CD4-positive, alpha-beta T cell treated with Interleukin-15 for 1 hour (primary cell): Measurements from ENCODE around the gene CTDSP2.

ENCODE experiments used
- DNase-seq: peaks from one replicate; pipeline ENCODE4 v3.0.0-alpha.2; 2020

CTDSP2 gene

GRCh38 chr12:57813111-57813970 is 33.2 kb downstream of the CTDSP2 start:
- no peak for DNase-seq

DNA sequence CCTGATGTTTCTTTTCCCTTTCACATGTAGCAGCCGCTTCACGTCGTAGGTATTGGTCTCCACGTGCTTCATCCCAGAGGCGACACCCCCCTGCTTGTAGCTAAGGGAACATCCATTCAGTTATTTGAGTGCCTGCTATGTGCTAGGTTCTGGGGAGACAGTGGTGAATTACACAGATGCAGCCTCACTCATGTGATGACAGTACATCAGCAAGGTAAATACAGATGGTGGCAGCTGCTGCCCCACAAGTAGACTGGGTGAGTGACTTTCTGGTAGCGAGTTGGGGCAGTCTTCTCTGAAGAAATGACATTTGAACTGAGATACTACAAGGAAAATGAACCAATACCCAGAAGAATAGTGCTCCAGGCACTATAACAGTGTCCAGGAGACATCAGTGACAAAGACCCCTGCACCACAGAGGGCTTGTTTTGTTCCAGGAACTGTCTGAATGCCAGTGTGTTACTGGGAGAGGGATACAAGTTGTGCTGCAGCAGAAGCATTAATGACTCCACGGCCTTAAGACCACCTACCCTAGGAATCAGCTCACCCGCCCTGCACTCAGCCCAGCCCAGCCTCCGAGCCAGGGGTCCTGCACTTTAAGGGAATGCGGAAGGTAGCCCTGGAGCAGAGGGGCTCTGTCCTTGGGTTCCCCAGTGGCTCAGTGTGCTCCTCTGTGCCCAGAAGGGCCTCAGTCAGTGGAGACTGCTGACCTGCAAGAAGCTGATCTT is 35.3 kb downstream of the CTDSP2 start:
- no peak for DNase-seq

GRCh38 chr12:57810450-57810849 is 36.1 kb downstream of the CTDSP2 start:
- no peak for DNase-seq

DNA sequence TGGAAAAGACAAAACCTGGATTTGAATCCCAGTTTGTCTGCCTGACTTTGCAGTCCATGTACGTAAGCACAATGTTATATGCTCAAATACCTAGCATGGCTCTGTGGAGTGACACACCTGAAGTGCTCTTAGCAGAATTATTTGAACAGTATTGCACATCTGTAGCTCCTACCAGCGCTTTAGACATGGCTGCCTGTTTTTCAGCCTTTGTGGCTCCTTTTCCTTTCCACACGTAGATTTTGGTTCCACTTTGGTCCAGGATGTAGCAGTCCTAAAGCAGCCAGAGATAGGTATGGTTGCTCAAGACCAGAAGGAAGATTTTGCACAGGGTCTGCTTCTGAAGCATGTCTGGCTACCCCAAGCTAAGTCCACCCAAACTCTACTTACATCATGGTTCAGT is 37.1 kb downstream of the CTDSP2 start:
- no peak for DNase-seq

DNA sequence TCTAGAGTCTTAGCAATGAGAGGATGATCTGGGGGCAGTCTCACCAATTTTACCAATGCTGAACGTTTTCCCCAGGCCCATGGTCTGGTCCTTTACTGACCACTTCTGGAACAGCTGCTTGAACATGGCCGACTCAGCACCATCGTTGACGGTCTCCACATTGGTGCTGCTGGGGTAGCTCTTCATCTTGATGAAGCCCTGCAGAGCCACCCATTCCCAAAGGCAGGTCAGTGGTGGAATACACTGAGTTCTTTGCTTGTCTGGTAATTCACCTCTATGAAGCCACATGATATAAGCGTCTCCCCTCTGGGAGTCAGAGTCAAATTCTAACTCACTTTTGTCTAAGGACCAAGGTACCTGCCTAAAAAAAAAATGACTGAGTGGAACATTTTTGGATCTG is 38.2 kb downstream of the CTDSP2 start:
- DNase-seq = no peak

DNA sequence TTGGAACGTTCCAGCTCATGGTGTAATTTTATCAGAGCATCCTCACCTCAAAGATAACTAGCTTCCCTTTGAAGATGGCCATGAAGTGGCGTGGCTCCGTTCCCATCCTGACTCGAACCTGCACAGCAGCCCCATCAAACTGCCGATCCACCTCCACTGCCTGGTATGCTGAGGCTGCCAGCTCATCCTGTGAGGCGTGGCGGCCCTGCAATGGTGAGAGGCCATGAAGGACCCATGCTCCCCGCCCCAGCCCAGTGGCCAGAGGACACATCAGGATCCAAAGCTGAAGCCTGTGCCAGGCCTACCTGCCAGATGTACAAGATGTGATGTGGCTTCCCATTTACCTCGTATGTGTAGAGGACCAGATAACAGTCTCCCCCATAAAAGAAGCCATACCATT is 39.2 kb downstream of the CTDSP2 start:
- no peak for DNase-seq

- no peak for DNase-seq
Measured at GRCh38 chr12:57806677-57807076, 39.9 kb downstream of the CTDSP2 start.

GRCh38 chr12:57803319-57803893 is 43.1 kb downstream of the CTDSP2 start:
- DNase-seq = no peak

- DNase-seq = no peak
Measured at GRCh38 chr12:57802607-57803006, 43.9 kb downstream of the CTDSP2 start.

DNA sequence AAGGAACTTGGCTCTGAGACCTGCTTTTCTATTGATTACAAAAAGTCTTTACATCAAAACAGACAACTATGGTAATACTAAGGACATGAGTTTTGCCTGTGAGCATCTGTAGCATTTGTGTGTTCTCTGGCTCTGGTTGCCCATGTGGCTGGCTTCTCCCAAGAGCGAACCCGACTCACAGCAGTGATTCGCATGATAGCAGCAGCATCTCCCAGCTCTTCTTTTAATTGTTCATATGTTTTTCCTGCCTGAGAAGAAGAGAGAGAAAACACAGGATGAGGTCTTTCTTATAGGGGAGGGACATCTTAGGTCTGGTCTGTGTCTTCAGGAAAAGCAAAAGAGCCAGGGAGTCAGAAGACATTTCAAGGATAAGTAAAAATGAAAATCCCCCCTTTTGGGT is 45.6 kb downstream of the CTDSP2 start:
- DNase-seq = no peak

DNA sequence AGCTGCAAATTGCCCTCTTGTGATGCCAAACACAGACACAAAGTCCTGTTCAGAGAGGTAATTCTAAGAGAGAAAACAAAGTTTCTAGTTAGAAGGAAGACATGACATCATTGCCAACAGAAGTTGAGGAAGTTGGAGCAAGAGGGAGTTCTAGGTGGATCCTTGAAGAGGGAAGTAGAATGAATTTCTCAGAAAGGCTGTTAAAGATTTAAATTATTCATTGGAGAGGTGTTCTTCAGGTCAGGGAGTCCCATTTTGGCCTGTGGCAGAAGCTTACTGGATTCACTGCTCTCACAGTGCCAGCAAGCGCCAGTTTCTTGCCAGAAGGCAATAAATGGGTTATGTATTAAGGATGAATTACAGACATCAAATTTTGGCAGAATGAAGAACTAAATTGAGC is 48.6 kb downstream of the CTDSP2 start:
- no peak for DNase-seq

- no peak for DNase-seq
Measured at GRCh38 chr12:57796996-57797395, 49.5 kb downstream of the CTDSP2 start.

DNA sequence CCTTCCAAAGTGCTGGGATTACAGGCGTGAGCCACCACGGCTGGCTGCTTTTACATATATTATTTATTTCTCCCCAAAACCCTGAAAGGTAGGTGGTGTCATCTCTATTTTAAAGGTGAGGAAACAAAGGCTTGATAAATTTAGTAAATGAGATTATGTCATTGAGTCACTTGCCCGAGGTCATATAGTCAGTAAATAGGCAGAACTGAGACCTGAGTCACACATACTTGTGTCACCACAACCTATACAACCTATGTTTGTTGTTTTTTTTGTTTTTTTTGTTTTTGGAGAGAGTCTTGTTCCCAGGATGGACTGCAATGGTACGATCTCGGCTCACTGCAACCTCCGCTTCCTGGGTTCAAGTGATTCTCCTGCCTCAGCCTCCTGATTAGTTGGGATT is 51.2 kb downstream of the CTDSP2 start:
- DNase-seq = no peak

GRCh38 chr12:57793920-57794319 is 52.6 kb downstream of the CTDSP2 start:
- DNase-seq = no peak

GRCh38 chr12:57783861-57784260 is 62.7 kb downstream of the CTDSP2 start:
- no peak for DNase-seq

- no peak for DNase-seq
Measured at GRCh38 chr12:57783466-57783801, 63.1 kb downstream of the CTDSP2 start.

GRCh38 chr12:57782608-57783465 is 63.7 kb downstream of the CTDSP2 start, which contains the start of gene TSFM:
Gene TSFM, plus strand, starts transcription at chr12:57782787. Its CDS starts 15 bp downstream, at chr12:57782802.
- peak; percentile 93 for DNase-seq

DNA sequence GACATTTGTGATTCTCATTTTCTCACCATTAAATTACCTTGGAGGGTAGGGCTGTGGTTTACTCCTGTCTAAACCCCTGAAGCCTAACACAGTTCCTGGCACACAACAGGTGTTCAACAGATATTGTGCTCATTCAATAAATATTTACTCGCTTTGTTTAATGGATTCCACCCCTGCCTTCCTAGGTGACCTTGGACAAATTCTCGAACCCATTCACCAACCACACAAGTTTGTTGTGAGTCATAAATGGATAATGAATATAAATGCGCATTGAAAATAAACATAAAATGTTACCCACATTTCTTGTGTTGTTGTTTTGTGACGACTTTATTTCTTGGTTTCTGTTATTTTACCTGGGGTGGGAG is 64.3 kb downstream of the CTDSP2 start:
- DNase-seq = no peak

DNA sequence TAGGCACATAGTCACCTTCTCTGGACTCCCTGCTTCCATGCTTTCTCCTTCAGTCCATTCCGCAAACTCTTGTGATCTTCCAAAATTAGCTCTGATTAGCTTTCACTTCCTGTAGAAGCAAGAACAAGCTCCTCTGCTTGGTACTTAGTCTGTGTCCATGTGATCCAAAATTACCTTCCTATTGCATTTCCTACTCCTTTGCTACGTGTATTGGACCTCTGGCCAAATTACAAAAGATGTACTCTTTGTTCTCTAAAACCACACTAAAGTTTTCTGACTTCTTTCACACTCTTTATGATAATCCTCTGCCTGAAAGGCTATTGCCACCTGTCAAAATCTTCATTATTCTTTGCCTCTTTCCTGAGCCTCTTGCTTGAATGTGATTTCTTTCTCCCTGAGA is 64.7 kb downstream of the CTDSP2 start:
- DNase-seq = no peak

DNA sequence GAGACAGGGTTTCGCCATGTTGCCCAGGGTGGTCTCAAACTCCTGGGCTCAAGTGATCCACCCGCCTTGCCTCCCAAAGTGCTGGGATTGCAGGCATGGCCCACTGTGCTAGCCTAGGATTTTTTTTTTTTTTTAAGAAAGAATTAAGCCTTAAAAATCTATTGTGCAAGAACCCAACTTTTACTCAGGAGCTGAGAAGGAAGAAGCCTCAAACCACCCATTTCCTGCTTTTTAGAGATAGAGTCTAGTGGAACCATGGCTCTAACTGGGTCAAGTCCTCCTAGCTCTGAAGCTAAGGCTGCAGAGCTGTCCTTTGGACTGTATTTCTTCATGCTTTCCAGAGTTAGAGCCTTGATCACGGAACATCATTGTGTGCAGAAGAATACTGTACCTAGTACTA is 65.3 kb downstream of the CTDSP2 start:
- DNase-seq = no peak

GRCh38 chr12:57780284-57780897 is 66.1 kb downstream of the CTDSP2 start:
- no peak for DNase-seq

DNA sequence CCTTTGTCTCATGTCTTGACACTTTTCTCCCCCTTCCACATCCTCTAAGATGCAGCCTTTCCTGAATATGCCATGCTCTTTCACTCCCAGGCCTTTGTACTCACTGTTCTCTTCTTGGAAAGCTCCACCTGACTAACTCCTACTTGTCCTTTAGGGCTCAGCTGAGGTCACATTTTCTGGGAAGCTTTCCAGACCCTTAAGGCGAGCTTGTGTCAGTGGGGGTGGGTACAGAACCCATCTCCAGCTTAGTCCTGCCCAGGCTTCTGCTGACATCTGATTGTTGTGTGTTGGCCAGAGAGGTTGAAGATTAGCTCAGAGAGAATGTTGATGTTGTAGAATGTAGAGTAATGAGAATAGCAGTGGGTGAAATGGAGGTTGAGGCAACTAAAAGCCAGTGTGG is 66.8 kb downstream of the CTDSP2 start:
- DNase-seq = no peak

DNA sequence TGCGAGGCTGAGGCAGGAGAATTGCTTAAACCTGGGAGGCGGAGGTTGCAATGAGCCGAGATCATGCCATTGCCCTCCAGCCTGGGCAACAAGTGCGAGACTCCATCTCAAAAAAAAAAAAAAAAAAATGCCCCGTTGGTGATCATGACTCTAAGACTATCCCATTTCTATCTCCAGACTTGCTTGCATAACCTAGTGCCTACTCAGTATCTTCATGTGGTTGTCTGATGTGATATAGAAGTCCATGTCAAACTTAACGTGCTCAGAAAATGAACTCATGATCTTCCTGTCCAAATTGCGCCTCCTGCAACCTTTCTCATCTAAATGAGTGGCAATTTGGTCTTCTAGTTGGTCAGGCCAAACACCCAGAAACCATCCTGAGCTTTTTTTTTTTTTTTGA is 68.6 kb downstream of the CTDSP2 start:
- DNase-seq = no peak
